CD4-positive, alpha-beta T cell treated with Interleukin-10 for 1 hour (primary cell): Measurements from ENCODE around the gene LONP1.
"Not testable (repeated sequence)": the region's sequence is repeated elsewhere in the genome, so short reads cannot be mapped to it uniquely, and the experiment has no call there.

Experiments
- DNase-seq: peaks from one replicate; pipeline ENCODE4 v3.0.0-alpha.2; 2020

LONP1 gene

GRCh38 chr19:5707576-5708575 lies 12.1 kb downstream of the LONP1 start:
- DNase-seq, result no peak

- no peak for DNase-seq
These were observed 12.9 kb downstream of the LONP1 start for GRCh38 chr19:5706876-5707573.

- DNase-seq, result no peak
These were observed 14.4 kb downstream of the LONP1 start for GRCh38 chr19:5705552-5705951.

GRCh38 chr19:5703819-5704818 lies 15.8 kb downstream of the LONP1 start:
- no peak for DNase-seq

GRCh38 chr19:5702053-5702410 lies 17.9 kb downstream of the LONP1 start:
- not testable (repeated sequence) for DNase-seq

GRCh38 chr19:5700455-5701092 lies 19.4 kb downstream of the LONP1 start:
- no peak for DNase-seq

GRCh38 chr19:5698635-5699422 lies 21.1 kb downstream of the LONP1 start:
- DNase-seq, result no peak

- DNase-seq, result no peak
These were observed 21.9 kb downstream of the LONP1 start for GRCh38 chr19:5697890-5698634.

GRCh38 chr19:5697022-5697889 lies 22.7 kb downstream of the LONP1 start:
- no peak for DNase-seq

GRCh38 chr19:5696196-5697021 lies 23.5 kb downstream of the LONP1 start:
- DNase-seq, result no peak

GRCh38 chr19:5695649-5696195 lies 24.2 kb downstream of the LONP1 start:
- DNase-seq, result no peak

- DNase-seq, result no peak
These were observed 24.8 kb downstream of the LONP1 start for GRCh38 chr19:5694956-5695648.

GRCh38 chr19:5694167-5694955 lies 25.6 kb downstream of the LONP1 start:
- no peak for DNase-seq

- DNase-seq, result no peak
These were observed 26.5 kb downstream of the LONP1 start for GRCh38 chr19:5693195-5694166.

GRCh38 chr19:5692723-5693194 lies 27.2 kb downstream of the LONP1 start:
- DNase-seq, result no peak
